ENCODE data around the gene FDX2.

- TF ChIP-seq MXI1 (IDR thresholded peaks at IDR 0.05; ENCODE audit: borderline replicate concordance, low read depth, low read length) (peak; percentile 93), BHLHE40 (IDR thresholded peaks at IDR 0.05; ENCODE audit: low read depth, low read length) (no peak), CTCF (conservative IDR thresholded peaks at IDR 0.05; ENCODE audit: low read depth, low read length) (no peak), SMC3 (IDR thresholded peaks at IDR 0.05; ENCODE audit: low read depth, low read length) (no peak), CEBPB (IDR thresholded peaks at IDR 0.05; ENCODE audit: low read depth, low read length) (peak; percentile 29; the same call in 1 of the 2 replicates), POLR2A (IDR thresholded peaks at IDR 0.05; ENCODE audit: low read depth, low read length) (0 out of 2 replicates have a peak, but pooled peaks have one; percentile 42)
Observed at GRCh38 chr19:10334588-10335351, 19.0 kb upstream of the FDX2 start.
